Measurements from ENCODE around the gene CDS2. TPM values are rescaled to one million over a fixed set of nuclear protein-coding genes. Genes with fewer than 3 reads are reported as not detected.

Gene CDS2
- total RNA-seq, 1 donor from 2014 or later = 41.4 TPM

DNA sequence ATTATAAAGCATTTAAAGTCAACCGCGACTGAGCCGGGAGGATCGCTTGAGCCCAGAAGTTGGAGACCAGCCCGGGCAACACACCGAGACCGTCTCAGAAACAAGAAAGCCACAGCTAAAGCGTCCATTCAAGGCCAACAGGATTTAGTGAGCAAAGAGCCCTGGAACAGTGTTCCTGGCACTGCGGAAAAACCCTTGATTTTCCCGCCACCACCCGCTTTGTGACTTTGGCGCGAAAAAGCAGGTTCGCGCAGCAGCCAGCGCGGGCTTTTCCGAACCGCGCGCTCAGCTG lies 7.7 kb upstream of the CDS2 start:
- Histone ChIP-seq H3K4me1 (peaks cover 7 to 21% of the 10 kb centered on the region in 2 donors), H3K4me3 (peak overlapping the region; percentile 88 to 98), H3K27me3 (no peaks in the 10 kb centered on the region), H3K27ac (peak overlapping the region; percentile 86 to 94), H3K9me3 (no peaks in the 10 kb centered on the region), H3K36me3 (peaks cover 10 to 21% of the 10 kb centered on the region in 2 donors)
- intact Hi-C loops (cut with DNase I) = no loop called here
- no peak for TF ChIP-seq CTCF (IDR thresholded peaks at IDR 0.05)
- no peak for DNase-seq (ENCODE audit: low spot score in 2 of 2)

DNA sequence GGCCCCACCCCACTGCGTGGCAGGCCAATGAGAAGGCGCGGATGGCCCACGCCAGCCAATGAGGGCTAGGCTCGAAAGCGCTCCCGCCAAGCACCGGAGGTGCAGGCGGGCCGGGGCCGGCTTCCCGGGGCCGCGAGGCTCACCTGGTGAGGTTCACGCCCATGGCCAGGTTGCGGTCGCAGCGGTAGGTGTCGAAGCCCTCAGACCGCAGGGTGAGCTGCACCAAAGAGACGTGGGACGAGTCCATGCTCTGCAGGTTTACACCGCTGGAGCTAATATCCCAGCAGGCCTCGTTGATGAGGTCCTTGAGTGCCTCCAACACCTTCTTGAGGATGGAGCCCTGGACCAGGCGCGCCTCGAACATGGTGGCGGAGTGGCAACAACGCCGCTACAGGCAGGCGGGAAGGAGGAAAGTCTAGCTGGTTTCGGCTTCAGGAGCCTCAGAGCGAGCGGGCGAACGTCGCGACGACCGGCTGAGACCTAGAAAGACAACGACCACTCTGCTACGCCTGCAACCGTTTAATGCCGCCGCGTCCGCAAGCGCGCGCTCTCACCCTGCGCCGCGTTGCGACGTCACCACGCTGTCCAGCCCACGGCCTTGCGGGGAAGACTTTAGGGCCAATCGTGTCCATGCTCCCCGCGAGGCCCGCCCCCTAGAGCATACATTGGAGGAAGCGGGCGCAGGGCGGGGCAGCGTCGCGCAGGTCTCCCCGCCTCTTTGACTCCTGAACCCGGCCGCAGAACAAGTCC lies 7.2 kb upstream of the CDS2 start, which contains the start of gene PCNA:
PCNA (minus strand) TSS at position 524 of the 750 bp plus-strand sequence; CDS start at position 364, 160 bp downstream.
- TF ChIP-seq CTCF (IDR thresholded peaks at IDR 0.05) = no peak
- intact Hi-C loops (cut with DNase I) = loop anchor here (1.0 kb wide), 1 partner anchor 16 kb away; no protein-coding TSS in a partner anchor

DNA sequence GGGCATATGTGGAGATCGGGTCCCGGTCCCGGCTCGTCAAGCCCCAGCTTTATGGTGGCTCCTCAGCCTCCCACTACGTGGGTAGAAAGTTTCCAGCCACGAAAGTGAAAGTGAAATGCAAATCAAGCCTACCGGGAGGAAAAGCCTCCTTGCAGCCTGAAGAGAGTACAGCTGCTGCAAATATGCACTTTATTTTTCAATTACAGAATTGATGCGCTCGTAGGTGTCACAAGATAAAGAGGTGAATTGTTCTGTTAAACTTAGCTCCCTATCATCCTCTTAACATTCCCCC lies 6.7 kb upstream of the CDS2 start:
- Histone ChIP-seq H3K36me3 (peaks cover 7 to 19% of the 10 kb centered on the region in 2 donors), H3K4me3 (peak overlapping the region; percentile 88 to 98), H3K27ac (peak overlapping the region; percentile 86 to 94), H3K27me3 (no peaks in the 10 kb centered on the region), H3K9me3 (no peaks in the 10 kb centered on the region), H3K4me1 (peaks cover 7 to 21% of the 10 kb centered on the region in 2 donors)
- DNase-seq (ENCODE audit: low spot score in 2 of 2) = no peak
- no peak for TF ChIP-seq CTCF (IDR thresholded peaks at IDR 0.05)
- intact Hi-C loops (cut with DNase I) = loop anchor here (1.0 kb wide), 1 partner anchor 15 kb away; no protein-coding TSS in a partner anchor

More for the DNA sequence above, 7.2 kb upstream of the CDS2 start, which contains the start of gene PCNA:
- H3K27ac ChIP-seq = peak within 1 kb of the TSS; percentile 86 to 94
- H3K9me3 ChIP-seq = no peaks in the 10 kb centered on the region
- H3K4me3 ChIP-seq = peak within 1 kb of the TSS; percentile 88 to 98
- H3K4me1 ChIP-seq = peaks cover 7 to 21% of the 10 kb centered on the region in 2 donors
- peaks cover 10 to 19% of the 10 kb centered on the region in 2 donors for H3K36me3 ChIP-seq
- DNase-seq (ENCODE audit: low spot score in 2 of 2) = peak; percentile 94 to 98
- no peaks in the 10 kb centered on the region for H3K27me3 ChIP-seq

DNA sequence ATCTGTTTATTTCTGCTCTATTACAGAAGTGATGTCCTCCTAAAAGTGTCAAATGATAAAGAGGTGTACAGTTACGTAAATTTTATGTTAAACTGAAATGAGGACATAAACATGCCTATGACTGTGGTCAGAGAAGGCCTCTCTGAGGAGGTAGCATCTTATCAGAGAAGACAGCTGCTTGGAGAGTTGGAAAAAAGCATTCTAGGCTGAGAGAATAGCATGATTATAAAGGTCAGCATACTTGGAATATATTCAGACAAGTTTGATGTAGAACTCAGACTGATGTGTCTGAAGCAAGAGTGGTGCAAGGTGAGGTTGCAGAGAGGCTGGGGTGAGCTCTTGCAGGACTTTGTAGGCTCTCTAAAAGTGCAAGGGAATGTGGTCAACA lies 3.9 kb upstream of the CDS2 start:
- Histone ChIP-seq H3K36me3 (no peaks in the 10 kb centered on the region), H3K27ac (no peak overlapping the region), H3K4me1 (peaks cover 7 to 28% of the 10 kb centered on the region in 2 donors), H3K9me3 (no peaks in the 10 kb centered on the region), H3K4me3 (no peak overlapping the region), H3K27me3 (no peaks in the 10 kb centered on the region)
- TF ChIP-seq CTCF (IDR thresholded peaks at IDR 0.05) = no peak
- intact Hi-C loops (cut with DNase I) = no loop called here
- no peak for DNase-seq (ENCODE audit: low spot score in 2 of 2)

DNA sequence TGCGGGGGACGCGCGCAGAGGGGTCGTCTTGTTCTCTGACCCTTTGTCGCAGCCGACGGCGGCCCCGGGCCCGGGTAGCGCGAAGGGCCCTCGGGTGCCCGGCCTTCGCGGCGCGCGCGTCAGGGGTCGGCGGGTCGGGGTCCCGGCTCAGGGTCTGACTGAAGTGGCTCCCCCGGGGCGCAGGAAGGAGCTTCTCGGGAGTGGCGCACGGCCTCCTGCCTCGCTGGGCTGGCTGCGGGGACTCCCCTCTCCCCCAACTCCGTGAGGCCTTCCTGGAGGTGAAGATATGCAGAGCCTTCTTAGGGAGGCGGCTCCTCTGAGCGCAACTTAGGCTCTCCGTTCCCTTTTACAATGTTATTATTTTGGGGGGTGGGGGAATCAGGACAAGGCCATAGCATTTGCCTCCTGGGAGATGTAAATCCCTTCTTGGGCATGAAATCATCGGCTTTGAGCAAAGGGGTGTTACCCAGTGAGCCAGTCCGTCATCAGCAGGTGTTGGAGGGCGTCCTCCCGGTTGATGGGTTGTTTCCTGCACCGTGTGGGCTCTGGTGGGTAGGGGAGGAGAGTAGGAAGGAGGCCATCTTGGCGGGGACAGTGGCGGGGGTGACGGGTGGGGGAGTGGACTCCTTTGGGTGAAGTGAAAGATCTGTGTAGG lies 523 bp downstream of the CDS2 start:
- intact Hi-C loops (cut with DNase I) = no loop called here
- peak in 1 of 2 donors; percentile 79 for DNase-seq (ENCODE audit: low spot score in 2 of 2)
- Histone ChIP-seq H3K27me3 (no peaks in the 10 kb centered on the region), H3K9me3 (no peaks in the 10 kb centered on the region), H3K4me3 (peak overlapping the region; percentile 85 to 91), H3K36me3 (peaks cover 0 to 6% of the 10 kb centered on the region in 2 donors), H3K27ac (peak overlapping the region; percentile 98 to 99), H3K4me1 (peaks cover 2 to 30% of the 10 kb centered on the region in 2 donors)
- no peak for TF ChIP-seq CTCF (IDR thresholded peaks at IDR 0.05)

Data from ascending aorta (tissue), 2 donors.